ENCODE data around the gene CRABP2.
A peak's percentile ranks its signal among the peaks of the same experiment; 100 is the strongest.

Gene CRABP2

DNA sequence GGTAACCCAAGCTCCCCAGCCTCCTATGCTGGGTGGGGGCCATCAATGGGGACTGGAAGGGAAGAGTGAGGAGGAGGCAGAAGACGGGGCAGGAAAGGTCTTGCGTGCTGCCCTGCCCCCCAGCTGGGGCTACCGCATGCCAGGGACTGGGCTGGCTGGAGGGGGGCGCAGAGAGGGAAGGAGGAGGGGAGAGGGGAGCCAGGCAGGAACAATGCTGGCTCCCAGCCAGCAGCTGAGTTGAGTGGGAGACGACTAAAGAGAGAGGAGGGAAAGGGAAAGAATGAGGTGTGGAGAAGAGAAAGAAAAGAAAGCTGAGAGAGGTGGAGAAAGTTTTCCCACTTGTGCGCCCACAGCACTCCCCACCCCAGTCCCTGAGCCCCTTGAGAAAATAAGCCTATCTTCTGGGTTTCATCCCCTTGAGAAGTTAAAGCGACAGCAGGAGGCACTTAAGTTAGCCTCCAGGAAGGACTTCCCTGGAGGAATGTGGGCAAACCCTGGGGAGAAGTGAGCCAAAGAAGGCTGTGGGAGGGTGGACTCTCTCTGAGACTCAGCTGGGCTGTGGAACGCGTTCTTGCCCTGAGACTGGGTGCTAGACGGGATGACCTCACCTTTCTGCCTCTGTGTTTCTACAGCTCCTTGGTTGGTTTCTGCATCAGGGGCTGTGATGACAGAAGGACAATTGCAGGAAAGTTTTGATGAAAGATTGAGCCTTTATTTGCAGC is 15.3 kb downstream of the CRABP2 start:
- H3K36me3 ChIP-seq (ENCODE audit: insufficient read depth), result no peaks in the 10 kb centered on the region
- peaks cover 19% of the 10 kb centered on the region for H3K4me1 ChIP-seq (ENCODE audit: low read depth, poor library complexity, severe bottlenecking)
- TF ChIP-seq CTCF (conservative IDR thresholded peaks at IDR 0.05; ENCODE audit: low read depth, low read length), result no peak
- no peaks in the 10 kb centered on the region for H3K79me2 ChIP-seq (ENCODE audit: insufficient read depth, low read depth)
- no peak overlapping the region; the same call in 1 of the 2 replicates for H3K4me2 ChIP-seq
- no peak overlapping the region for H3K4me3 ChIP-seq (IDR thresholded peaks at IDR 0.05; ENCODE audit: insufficient read depth, low read depth, low read length)
- H4K20me1 ChIP-seq (ENCODE audit: insufficient read depth), result no peaks in the 10 kb centered on the region
- peaks cover 98% of the 10 kb centered on the region for H3K27me3 ChIP-seq (ENCODE audit: insufficient read depth, low read depth)
- H3K9ac ChIP-seq, result no peak overlapping the region
- no peak overlapping the region for H3K27ac ChIP-seq
- H2AFZ ChIP-seq (ENCODE audit: low read depth), result peak overlapping the region; percentile 36; the same call in 1 of the 2 replicates

- peaks cover 99% of the 10 kb centered on the region for H3K27me3 ChIP-seq (ENCODE audit: insufficient read depth, low read depth)
- no peak overlapping the region for H3K27ac ChIP-seq
- H3K36me3 ChIP-seq (ENCODE audit: insufficient read depth), result no peaks in the 10 kb centered on the region
- H3K4me2 ChIP-seq, result peak overlapping the region; percentile 36; the same call in 1 of the 2 replicates
- TF ChIP-seq CTCF (conservative IDR thresholded peaks at IDR 0.05; ENCODE audit: low read depth, low read length), result peak; percentile 100
- peaks cover 19% of the 10 kb centered on the region for H3K4me1 ChIP-seq (ENCODE audit: low read depth, poor library complexity, severe bottlenecking)
- no peaks in the 10 kb centered on the region for H4K20me1 ChIP-seq (ENCODE audit: insufficient read depth)
- peak overlapping the region; percentile 36; the same call in 1 of the 2 replicates for H2AFZ ChIP-seq (ENCODE audit: low read depth)
- no peaks in the 10 kb centered on the region for H3K79me2 ChIP-seq (ENCODE audit: insufficient read depth, low read depth)
- no peak overlapping the region for H3K9ac ChIP-seq
- peak overlapping the region; percentile 90 for H3K4me3 ChIP-seq (IDR thresholded peaks at IDR 0.05; ENCODE audit: insufficient read depth, low read depth, low read length)
These were observed 16.1 kb downstream of the CRABP2 start for GRCh38 chr1:156689035-156689952.

DNA sequence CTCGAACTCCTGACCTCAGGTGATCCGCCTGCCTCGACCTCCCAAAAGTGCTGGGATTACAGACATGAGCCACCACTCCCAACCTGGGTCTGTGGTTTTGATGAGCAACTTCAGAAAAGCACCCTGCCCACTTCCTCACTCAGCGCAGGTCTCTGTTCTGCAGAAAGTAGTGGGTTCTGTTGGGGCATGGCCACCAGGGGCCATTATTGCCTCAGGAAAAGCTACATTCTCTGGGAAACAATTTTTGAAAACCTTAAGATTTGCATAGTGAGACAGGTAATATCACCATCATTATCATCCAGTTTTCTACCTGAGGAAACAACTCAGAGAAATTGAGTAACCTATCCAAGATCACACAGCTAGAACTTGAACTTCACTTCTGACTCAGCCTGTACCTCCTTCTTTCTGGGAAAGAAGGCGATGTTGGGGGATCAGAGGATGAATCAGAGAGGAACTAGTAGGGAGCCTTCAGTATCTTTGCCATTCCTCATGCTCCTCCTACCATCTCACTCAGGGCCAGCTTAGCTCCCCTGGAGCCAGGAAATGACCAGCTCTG is 21.1 kb downstream of the CRABP2 start:
- H2AFZ ChIP-seq (ENCODE audit: low read depth), result no peak overlapping the region
- no peak for TF ChIP-seq CTCF (conservative IDR thresholded peaks at IDR 0.05; ENCODE audit: low read depth, low read length)
- H3K79me2 ChIP-seq (ENCODE audit: insufficient read depth, low read depth), result no peaks in the 10 kb centered on the region
- H3K9ac ChIP-seq, result no peak overlapping the region
- H3K36me3 ChIP-seq (ENCODE audit: insufficient read depth), result no peaks in the 10 kb centered on the region
- H3K27ac ChIP-seq, result no peak overlapping the region
- peaks cover 99% of the 10 kb centered on the region for H3K27me3 ChIP-seq (ENCODE audit: insufficient read depth, low read depth)
- H3K4me2 ChIP-seq, result no peak overlapping the region
- H3K4me1 ChIP-seq (ENCODE audit: low read depth, poor library complexity, severe bottlenecking), result peaks cover 7% of the 10 kb centered on the region
- no peak overlapping the region for H3K4me3 ChIP-seq (IDR thresholded peaks at IDR 0.05; ENCODE audit: insufficient read depth, low read depth, low read length)
- H4K20me1 ChIP-seq (ENCODE audit: insufficient read depth), result no peaks in the 10 kb centered on the region

GRCh38 chr1:156682166-156682890 is 23.1 kb downstream of the CRABP2 start:
- Histone ChIP-seq H3K9ac (no peak overlapping the region), H3K4me1 (ENCODE audit: low read depth, poor library complexity, severe bottlenecking) (no peaks in the 10 kb centered on the region), H3K4me3 (IDR thresholded peaks at IDR 0.05; ENCODE audit: insufficient read depth, low read depth, low read length) (no peak overlapping the region), H3K27me3 (ENCODE audit: insufficient read depth, low read depth) (peaks cover 99% of the 10 kb centered on the region), H3K27ac (no peak overlapping the region), H2AFZ (ENCODE audit: low read depth) (no peak overlapping the region), H3K79me2 (ENCODE audit: insufficient read depth, low read depth) (no peaks in the 10 kb centered on the region), H4K20me1 (ENCODE audit: insufficient read depth) (no peaks in the 10 kb centered on the region), H3K4me2 (no peak overlapping the region), H3K36me3 (ENCODE audit: insufficient read depth) (no peaks in the 10 kb centered on the region)
- TF ChIP-seq CTCF (conservative IDR thresholded peaks at IDR 0.05; ENCODE audit: low read depth, low read length), result no peak
